Stimulated activated CD8-positive, alpha-beta memory T cell treated with anti-CD3 and anti-CD28 coated beads, Interleukin-4, amount 100 ng/mL, for 24 hours (primary cell): ENCODE data around the gene LAMC1.

Source experiments
- DNase-seq: peaks from one replicate; pipeline ENCODE4 v3.0.0-alpha.2; 2020; ENCODE audit warnings: low read depth

The LAMC1 gene

GRCh38 chr1:183105449-183105848 is 82.2 kb downstream of the LAMC1 start:
- no peak for DNase-seq

- no peak for DNase-seq
Observed at GRCh38 chr1:183106166-183106565, 82.9 kb downstream of the LAMC1 start.

GRCh38 chr1:183106746-183107145 is 83.5 kb downstream of the LAMC1 start:
- DNase-seq, result no peak

- no peak for DNase-seq
Observed at GRCh38 chr1:183110326-183110880, 87.2 kb downstream of the LAMC1 start.

GRCh38 chr1:183114441-183114840 is 91.2 kb downstream of the LAMC1 start:
- DNase-seq, result no peak

GRCh38 chr1:183116416-183116815 is 93.2 kb downstream of the LAMC1 start:
- no peak for DNase-seq

GRCh38 chr1:183121609-183122008 is 98.4 kb downstream of the LAMC1 start:
- DNase-seq, result no peak

- no peak for DNase-seq
Observed at GRCh38 chr1:183124259-183124658, 101.0 kb downstream of the LAMC1 start.

GRCh38 chr1:183125279-183125999 is 102.2 kb downstream of the LAMC1 start:
- no peak for DNase-seq

- no peak for DNase-seq
Observed at GRCh38 chr1:183126000-183126366, 102.8 kb downstream of the LAMC1 start.

- DNase-seq, result no peak
Observed at GRCh38 chr1:183126528-183126927, 103.3 kb downstream of the LAMC1 start.

GRCh38 chr1:183129921-183130690 is 106.9 kb downstream of the LAMC1 start:
- DNase-seq, result no peak

GRCh38 chr1:183131166-183131565 is 107.9 kb downstream of the LAMC1 start:
- DNase-seq, result no peak

GRCh38 chr1:183135336-183135735 is 112.1 kb downstream of the LAMC1 start:
- no peak for DNase-seq

GRCh38 chr1:183137782-183138181 is 114.6 kb downstream of the LAMC1 start:
- no peak for DNase-seq

GRCh38 chr1:183138301-183138700 is 115.1 kb downstream of the LAMC1 start:
- no peak for DNase-seq

- DNase-seq, result no peak
Observed at GRCh38 chr1:183139281-183139942, 116.2 kb downstream of the LAMC1 start.

- no peak for DNase-seq
Observed at GRCh38 chr1:183140633-183141032, 117.4 kb downstream of the LAMC1 start.

- DNase-seq, result no peak
Observed at GRCh38 chr1:183142171-183142570, 119.0 kb downstream of the LAMC1 start.

- DNase-seq, result no peak
Observed at GRCh38 chr1:183143576-183144315, 120.5 kb downstream of the LAMC1 start.

GRCh38 chr1:183144752-183145151 is 121.5 kb downstream of the LAMC1 start:
- DNase-seq, result no peak

GRCh38 chr1:183147735-183148134 is 124.5 kb downstream of the LAMC1 start:
- DNase-seq, result no peak
